GM18520 (cell line): ENCODE data around the gene RHOBTB3.
"Not testable (repeated sequence)": the region's sequence is repeated elsewhere in the genome, so short reads cannot be mapped to it uniquely, and the experiment has no call there.

Experiments
- ATAC-seq: cut with Tn5 transposase; IDR thresholded peaks from one replicate; pipeline ENCODE4 v1.9.1; 2021; ENCODE audit not compliant: unreplicated experiment

Gene RHOBTB3, protein sequence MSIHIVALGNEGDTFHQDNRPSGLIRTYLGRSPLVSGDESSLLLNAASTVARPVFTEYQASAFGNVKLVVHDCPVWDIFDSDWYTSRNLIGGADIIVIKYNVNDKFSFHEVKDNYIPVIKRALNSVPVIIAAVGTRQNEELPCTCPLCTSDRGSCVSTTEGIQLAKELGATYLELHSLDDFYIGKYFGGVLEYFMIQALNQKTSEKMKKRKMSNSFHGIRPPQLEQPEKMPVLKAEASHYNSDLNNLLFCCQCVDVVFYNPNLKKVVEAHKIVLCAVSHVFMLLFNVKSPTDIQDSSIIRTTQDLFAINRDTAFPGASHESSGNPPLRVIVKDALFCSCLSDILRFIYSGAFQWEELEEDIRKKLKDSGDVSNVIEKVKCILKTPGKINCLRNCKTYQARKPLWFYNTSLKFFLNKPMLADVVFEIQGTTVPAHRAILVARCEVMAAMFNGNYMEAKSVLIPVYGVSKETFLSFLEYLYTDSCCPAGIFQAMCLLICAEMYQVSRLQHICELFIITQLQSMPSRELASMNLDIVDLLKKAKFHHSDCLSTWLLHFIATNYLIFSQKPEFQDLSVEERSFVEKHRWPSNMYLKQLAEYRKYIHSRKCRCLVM

DNA sequence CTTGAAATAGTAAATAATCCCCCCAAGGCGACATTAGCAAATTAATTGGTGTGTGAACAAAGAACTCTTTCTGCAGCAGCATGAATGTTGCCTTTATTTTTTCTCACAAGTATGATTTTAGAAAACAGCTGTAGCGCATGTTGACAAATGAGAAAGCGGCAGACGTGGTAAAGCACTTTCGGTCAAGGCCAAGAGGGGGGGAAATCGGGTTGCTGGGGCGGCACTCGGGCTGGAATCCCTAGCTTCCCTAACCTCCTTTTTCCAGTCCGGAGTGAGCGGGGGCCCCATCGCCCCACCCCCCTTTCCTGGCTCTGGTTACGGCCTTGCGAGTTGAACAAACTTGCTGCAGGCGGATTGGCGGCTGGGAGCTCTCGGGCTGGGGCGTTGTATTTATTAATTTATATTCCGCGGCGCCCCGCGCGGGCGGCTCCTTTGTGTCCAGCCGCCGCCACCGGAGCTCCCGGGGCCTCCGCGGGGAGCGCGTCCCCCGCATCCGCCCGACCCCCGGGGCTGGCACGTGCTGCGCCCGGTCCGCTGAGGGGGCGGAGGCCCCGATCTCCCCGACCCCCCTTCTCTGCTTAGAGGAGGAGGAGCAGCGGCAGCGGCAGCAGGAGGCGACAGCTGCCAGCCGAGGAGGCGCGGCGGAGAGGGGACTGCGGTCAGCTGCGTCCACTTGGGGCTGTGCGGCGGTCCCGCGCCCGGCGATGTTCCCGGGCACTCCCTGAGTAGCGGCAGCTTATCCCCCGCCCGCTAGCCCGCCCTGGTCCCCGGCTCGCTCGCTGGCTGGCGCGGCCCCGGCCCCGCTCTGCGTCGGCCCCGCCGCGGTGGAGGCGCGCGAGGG is at the start of gene RHOBTB3:
Gene RHOBTB3, plus strand, starts transcription at position 607 of the 841 bp plus-strand sequence. CDS start 347 bp downstream, outside the sequence.
- ATAC-seq: peak; percentile 25

- ATAC-seq: no peak
Measured at GRCh38 chr5:95682891-95683290, 48.2 kb upstream of the RHOBTB3 start, which contains the start of gene SPATA9. Gene SPATA9, minus strand, starts transcription at chr5:95682991. Its CDS starts 137 bp downstream, at chr5:95682854.

DNA sequence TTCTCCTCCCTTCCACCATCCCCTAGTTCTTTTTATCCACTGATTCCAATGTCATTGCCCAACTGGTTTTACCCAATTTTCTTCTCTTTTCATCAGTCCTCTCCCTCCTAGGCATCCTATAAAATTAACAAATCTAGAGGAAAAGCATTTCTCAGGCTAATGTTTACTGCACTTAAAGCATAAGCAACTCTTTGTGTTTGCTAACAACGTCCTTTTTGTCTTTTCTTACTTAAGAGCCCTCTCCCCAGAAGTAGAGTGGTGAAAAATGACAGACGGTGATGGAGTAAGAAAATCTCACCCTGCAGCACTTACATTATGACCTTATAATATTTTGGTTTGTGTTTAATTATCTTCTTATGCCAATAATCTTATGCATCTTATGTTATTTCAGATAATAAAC is 46.8 kb upstream of the RHOBTB3 start:
- ATAC-seq: no peak

DNA sequence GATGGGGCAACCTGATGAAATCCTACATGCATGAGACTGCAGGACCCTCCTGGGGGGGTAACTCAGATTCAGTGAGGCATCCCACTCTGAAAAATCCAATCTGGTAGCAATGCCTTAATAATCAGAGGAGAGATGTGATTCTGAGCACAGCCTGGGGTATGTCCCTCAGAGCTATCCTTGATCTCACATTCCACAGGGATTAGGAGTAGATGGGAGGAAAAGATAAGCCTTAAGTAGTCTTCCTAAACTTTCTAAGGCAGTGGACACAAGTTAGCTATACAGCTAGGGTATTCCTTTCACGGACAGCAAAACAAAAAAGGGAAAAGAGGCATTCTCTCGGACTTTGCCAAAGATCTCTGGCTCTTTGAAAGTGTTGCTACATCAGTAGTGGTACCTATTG is 44.5 kb upstream of the RHOBTB3 start:
- ATAC-seq: no peak

- ATAC-seq: no peak
Measured at GRCh38 chr5:95689680-95690079, 41.5 kb upstream of the RHOBTB3 start.

- no peak for ATAC-seq
Measured at GRCh38 chr5:95690333-95690732, 40.8 kb upstream of the RHOBTB3 start.

DNA sequence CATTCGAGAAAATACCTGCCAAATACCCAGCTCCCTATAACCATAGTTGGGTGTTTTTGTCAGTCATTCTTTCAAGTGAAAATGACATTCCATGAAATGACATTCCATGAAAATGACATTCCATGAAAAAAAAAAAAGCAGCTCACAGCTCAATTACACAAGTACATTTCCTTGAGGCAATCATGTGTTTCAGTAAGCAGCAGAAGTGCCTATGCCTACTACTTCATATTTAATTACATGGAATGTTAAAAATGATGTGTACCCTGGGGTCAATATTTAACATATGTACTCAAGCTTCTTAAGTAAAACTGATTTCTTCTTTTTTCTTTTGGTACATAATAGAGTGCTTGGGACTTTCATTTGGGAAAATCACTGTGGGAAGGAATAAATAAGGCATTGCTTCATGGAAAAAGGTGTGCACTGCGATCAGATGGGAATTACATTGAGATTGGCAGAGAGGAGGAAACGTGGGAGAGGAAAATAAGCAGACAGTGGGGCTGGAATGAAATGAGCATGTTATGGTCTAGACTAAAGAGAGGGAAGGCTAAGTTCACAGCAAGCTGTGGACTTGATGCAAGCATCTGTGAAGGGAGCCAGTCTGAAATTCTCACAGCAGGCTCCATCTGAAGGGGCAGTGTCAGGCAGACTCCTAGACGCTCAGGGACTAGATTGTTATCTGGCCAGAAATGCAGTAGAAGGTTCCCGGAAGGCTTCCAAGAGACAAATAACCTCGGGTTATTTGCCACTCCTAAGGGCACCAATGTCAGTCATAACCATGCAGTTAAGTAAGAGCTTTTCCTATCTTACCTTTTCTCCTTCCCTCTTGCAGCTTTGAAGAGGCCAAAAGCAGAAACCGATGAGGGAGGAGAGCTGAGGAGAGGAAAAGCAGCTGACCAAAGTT is 33.1 kb upstream of the RHOBTB3 start:
- ATAC-seq: no peak

DNA sequence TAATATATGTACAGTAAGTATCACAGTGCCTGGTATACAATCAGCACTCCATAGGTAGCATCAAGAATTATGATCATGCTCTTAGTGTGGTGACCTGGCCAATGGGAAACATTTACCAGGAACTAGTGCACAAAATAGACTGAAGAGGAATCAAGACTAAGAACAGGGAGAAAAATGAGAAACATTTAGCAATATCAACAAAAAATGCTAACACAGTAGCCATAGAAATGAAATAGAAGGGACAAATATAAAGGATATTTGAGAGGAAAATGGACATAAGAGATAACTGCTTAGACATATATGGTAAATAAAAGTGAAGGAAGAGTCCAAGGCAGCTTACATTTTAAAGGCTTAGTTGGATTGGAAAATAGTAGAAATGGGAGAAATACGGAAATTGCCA is 31.8 kb upstream of the RHOBTB3 start:
- no peak for ATAC-seq

DNA sequence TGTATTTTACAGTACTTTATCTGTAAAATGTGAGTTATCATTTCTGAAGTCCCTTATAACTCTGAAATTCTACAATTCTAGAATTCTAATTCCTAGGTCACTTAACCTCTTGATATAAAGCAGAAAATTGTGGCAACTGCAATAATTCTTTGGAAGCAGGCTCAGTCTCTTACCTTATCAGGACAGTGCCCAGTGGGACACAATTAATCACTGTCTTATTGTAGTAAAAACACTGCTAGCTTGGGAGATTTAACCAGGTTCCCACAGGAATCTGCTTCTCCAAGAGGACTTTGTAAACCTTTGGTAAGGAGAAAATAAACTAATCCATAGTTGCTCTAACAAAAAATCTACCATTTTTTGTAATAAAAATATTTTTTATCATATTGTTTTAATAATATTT is 30.1 kb upstream of the RHOBTB3 start:
- no peak for ATAC-seq

- no peak for ATAC-seq
Measured at GRCh38 chr5:95704150-95704549, 27.0 kb upstream of the RHOBTB3 start.

DNA sequence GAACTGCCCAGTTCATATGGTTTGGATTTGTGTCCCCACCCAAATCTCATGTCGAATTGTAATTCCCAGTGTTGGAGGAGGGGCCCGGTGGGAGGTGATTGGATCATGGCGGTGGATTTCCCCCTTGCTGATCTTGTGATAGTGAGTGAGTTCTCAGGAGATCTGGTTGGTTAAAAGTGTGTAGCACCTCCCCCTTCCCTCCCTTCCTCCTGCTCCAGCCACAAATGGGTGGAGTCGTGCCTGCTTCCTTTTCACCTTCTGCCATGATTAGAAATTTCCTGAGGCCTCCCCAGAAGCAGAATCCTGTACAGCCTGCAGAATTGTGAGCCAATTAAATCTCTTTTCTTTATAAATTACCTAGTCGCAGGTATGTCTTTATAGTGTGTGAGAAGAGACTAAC is 24.9 kb upstream of the RHOBTB3 start:
- ATAC-seq: not testable (repeated sequence)

- no peak for ATAC-seq
Measured at GRCh38 chr5:95707055-95707454, 24.1 kb upstream of the RHOBTB3 start.

- ATAC-seq: not testable (repeated sequence)
Measured at GRCh38 chr5:95707534-95708188, 23.5 kb upstream of the RHOBTB3 start.

- ATAC-seq: no peak
Measured at GRCh38 chr5:95708876-95709275, 22.3 kb upstream of the RHOBTB3 start.

- no peak for ATAC-seq
Measured at GRCh38 chr5:95709967-95710650, 21.0 kb upstream of the RHOBTB3 start.

GRCh38 chr5:95710651-95711500 is 20.3 kb upstream of the RHOBTB3 start:
- ATAC-seq: not testable (repeated sequence)

DNA sequence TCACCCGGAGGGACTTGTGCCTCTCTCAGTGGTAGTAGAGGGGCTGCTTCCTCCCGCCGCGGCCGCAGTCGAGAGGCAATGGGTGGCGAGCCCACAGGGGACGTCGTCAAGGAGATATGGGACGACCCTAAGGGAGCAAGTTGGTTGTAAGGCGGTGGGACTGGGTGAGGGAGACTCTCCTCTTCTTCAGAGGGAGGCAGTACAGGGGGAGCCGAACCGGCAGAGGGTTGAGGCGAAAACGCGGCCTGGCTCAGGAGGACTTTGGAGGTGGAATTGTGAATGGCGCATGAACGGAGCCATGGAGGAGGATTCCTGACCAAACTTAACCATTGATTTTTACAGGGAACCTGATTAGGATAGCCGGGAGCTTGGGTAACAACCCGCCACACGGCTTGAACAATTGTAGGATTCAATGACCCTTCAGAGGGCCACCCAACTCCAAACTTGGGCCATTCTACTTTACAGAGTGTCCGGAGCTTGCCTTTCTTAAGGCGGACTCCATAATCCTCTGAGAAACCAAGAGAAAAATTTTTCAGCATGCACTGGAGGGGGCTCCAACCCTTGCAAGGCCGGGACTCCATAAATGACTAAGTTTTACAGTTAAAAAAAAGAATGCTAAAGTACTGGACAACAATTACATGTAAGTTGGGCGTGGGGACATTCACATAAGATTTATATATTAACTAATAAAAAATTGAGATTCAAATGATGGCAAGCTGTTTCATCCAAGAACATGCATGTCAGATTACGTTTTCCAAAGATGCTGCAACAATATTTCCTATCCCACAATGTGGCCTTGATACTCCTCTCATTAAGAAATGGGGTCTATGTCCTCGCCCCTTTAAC is 19.4 kb upstream of the RHOBTB3 start:
- no peak for ATAC-seq
